Heart right ventricle (tissue), 16 donors: ENCODE measurements around the gene KIAA0319L. TPM values are rescaled to one million over a fixed set of nuclear protein-coding genes. Genes with fewer than 3 reads are reported as not detected.

Source experiments
- ATAC-seq, 8 donors: fragments of 200-7000 bp; cut with Tn5 transposase; one replicate each; pipeline ENCODE4 v1.9.1; 2020; ENCODE audit warnings: mild to moderate bottlenecking in 8 of 8, moderate library complexity in 8 of 8, moderate number of reproducible peaks in 1 of 8
- DNase-seq, 2 donors: peaks; one replicate each; pipeline ENCODE4 v3.0.0-alpha.2; 2020
- H3K27ac ChIP-seq, 10 donors: fragments of 200-600 bp; sonication (generic) in 2 of 10; one replicate each; pipeline versions ENCODE4 v1.5.0 to v1.8.0; 2020 to 2022; ENCODE audit warnings: mild to moderate bottlenecking in 3 of 10
- H3K27me3 ChIP-seq, 7 donors: fragments of 200-600 bp; one replicate each; pipeline ENCODE4 v1.8.0; 2021 to 2022; ENCODE audit warnings: mild to moderate bottlenecking in 2 of 7
- H3K36me3 ChIP-seq, 9 donors: fragments of 200-600 bp; sonication (generic) in 1 of 9; one replicate each; pipeline versions ENCODE4 v1.5.0 to v1.8.0; 2020 to 2022; ENCODE audit warnings: mild to moderate bottlenecking in 2 of 9
- H3K4me1 ChIP-seq, 9 donors: fragments of 200-600 bp; sonication (generic) in 1 of 9; one replicate each; pipeline versions ENCODE4 v1.5.0 to v1.8.0; 2020 to 2022; ENCODE audit warnings: mild to moderate bottlenecking in 4 of 9
- H3K4me3 ChIP-seq, 10 donors: fragments of 200-600 bp; sonication (generic) in 2 of 10; one replicate each; pipeline versions ENCODE4 v1.5.0 to v1.8.0; 2020 to 2022; ENCODE audit warnings: mild to moderate bottlenecking in 7 of 10, moderate library complexity in 2 of 10
- H3K9me3 ChIP-seq, 11 donors: fragments of 200-600 bp in 10 of 11; sonication (generic) in 2 of 11; one replicate each; pipeline versions ENCODE4 v1.5.0 to v1.8.0; 2013 to 2022; ENCODE audit warnings: mild to moderate bottlenecking in 2 of 11, control low read depth in 1 of 11, moderate library complexity in 1 of 11
- CTCF ChIP-seq, 9 donors: fragments of 200-600 bp; sonication (generic) in 2 of 9; IDR thresholded peaks; one replicate each; pipeline versions ENCODE4 v1.5.0 to v1.8.0; 2021 to 2022; ENCODE audit warnings: antibody characterized with exemption in 9 of 9, mild to moderate bottlenecking in 5 of 9, moderate library complexity in 1 of 9
- WGBS, 2 donors: extraction: QIAGEN DNeasy Blood & Tissue Kit; methylation state at CpG; one replicate each; pipeline ENCODE4 v1.1.7; 2013; ENCODE audit warnings: inconsistent platforms in 1 of 2; 5-methylcytosine and 5-hydroxymethylcytosine counted together
- intact Hi-C, 10 donors: fragments of 100-400 bp; cut with DNase I; formaldehyde crosslinking; loops; one replicate each; pipeline versions ENCODE4 v1.11.1 to v1.14.2; 2022
- polyA plus RNA-seq, 2 donors: library from polyadenylated mRNA; stranded (reverse); fragments of 200-250 nt; gene quantifications; one replicate each; pipeline ENCODE4 v1.2.3, GENCODE V29; 2013
- total RNA-seq, 10 donors: library from RNA; stranded (reverse); fragmentation: NEBNext Ultra II Directional in 3 of 10; extraction: Animal tissue kit (Norgen Biotek cat#: 25700) in 3 of 10; gene quantifications; one replicate each; pipeline versions ENCODE4 v1.2.1 to v1.2.4, GENCODE V29; 2021 to 2023
- donor health status: Arrhythmogenic right ventricular cardiomyopathy.
- donor health status: ischemic (EF 13 %, LVEDD 7.1; RV severe dilation, severe dysfunction).
- donor health status: healthy with polysubstance abuse.
- donor health status: DM: no; HTN: yes; CAD: no.
- donor health status: DM: no; HTN: no; CAD: no.
- donor health status: ischemic (EF 25% LVEDD 6.9; RV normal size, moderate dysfunction).
- donor health status: ischemic (EF 25% LVEDD 5.7; RV mildly dilated, moderate dysfunction).
- donor health status: healthy.
- donor health status: DM: yes; HTN: yes; CAD: no.
- donor health status: Ischemic cardiomyopathy.
- donor health status: ischemic (EF 35%, LVEDD 5.7; RV mildly dilated, moderate dysfunction).
- donor health status: nonischemic (EF 11% LVEDD 7.7; RV severe dilation, severe dysfunction).
- donor health status: DM: yes; HTN: yes; CAD: no.
- donor health status: PGD.
- donor health status: ischemic (EF 29% LVEDD 5.4; RV normal size, mild dysfunction).
- donor health status: nonischemic (EF 23%, LVEDD 6.1; RV moderate dilation, normal function).

The KIAA0319L gene
- total and polyA plus RNA-seq, 12 donors, result 26.0 to 84.3 (median 74.9) TPM

GRCh38 chr1:35433714-35434113, 123.5 kb downstream of the KIAA0319L start:
- H3K4me1 ChIP-seq, result peaks cover 0 to 4% (median 0%) of the 10 kb centered on the region in 9 donors
- peaks cover 0 to 81% (median 40%) of the 10 kb centered on the region in 9 donors for H3K36me3 ChIP-seq
- ATAC-seq (peak in 1 of 8 donors; percentile 13), DNase-seq (no peak)
- TF ChIP-seq CTCF (IDR thresholded peaks at IDR 0.05), result no peak
- intact Hi-C loops, result no loop called here
- H3K27me3 ChIP-seq, result no peaks in the 10 kb centered on the region
- H3K27ac ChIP-seq, result no peak overlapping the region
- no peaks in the 10 kb centered on the region for H3K9me3 ChIP-seq
- H3K4me3 ChIP-seq, result no peak overlapping the region
- WGBS, 2 donors, result 85 to 86% methylated on average over 14 of the region's 15 CpGs

- H3K27me3 ChIP-seq, result no peaks in the 10 kb centered on the region
- intact Hi-C loops, result no loop called here
- no peak overlapping the region for H3K27ac ChIP-seq
- 92% methylated on average over 10 of the region's 10 CpGs for WGBS, 2 donors
- no peak for TF ChIP-seq CTCF (IDR thresholded peaks at IDR 0.05)
- H3K4me3 ChIP-seq, result no peak overlapping the region
- peaks cover 0 to 4% (median 0%) of the 10 kb centered on the region in 9 donors for H3K4me1 ChIP-seq
- ATAC-seq (no peak), DNase-seq (no peak)
- H3K36me3 ChIP-seq, result peaks cover 0 to 72% (median 34%) of the 10 kb centered on the region in 9 donors
- no peaks in the 10 kb centered on the region for H3K9me3 ChIP-seq
Observed at GRCh38 chr1:35432231-35432630, 125.0 kb downstream of the KIAA0319L start.

- ATAC-seq, result no peak
- Histone ChIP-seq H3K4me3 (no peak overlapping the region), H3K36me3 (peaks cover 0 to 68% (median 26%) of the 10 kb centered on the region in 9 donors), H3K4me1 (peaks cover 0 to 4% (median 0%) of the 10 kb centered on the region in 9 donors), H3K27ac (no peak overlapping the region), H3K27me3 (no peaks in the 10 kb centered on the region), H3K9me3 (no peaks in the 10 kb centered on the region)
- TF ChIP-seq CTCF (IDR thresholded peaks at IDR 0.05), result no peak
- DNase-seq, result no peak
- 76 to 77% methylated on average over 7 of the region's 7 CpGs for WGBS, 2 donors
- intact Hi-C loops, result no loop called here
Observed at GRCh38 chr1:35431173-35431599, 126.0 kb downstream of the KIAA0319L start.

GRCh38 chr1:35430762-35431161, 126.4 kb downstream of the KIAA0319L start:
- no peak for TF ChIP-seq CTCF (IDR thresholded peaks at IDR 0.05)
- H3K4me3 ChIP-seq, result no peak overlapping the region
- 93 to 95% methylated on average over 4 of the region's 4 CpGs for WGBS, 2 donors
- DNase-seq, result no peak
- no peak overlapping the region for H3K27ac ChIP-seq
- no peak for ATAC-seq
- H3K36me3 ChIP-seq, result peaks cover 0 to 64% (median 22%) of the 10 kb centered on the region in 9 donors
- no peaks in the 10 kb centered on the region for H3K9me3 ChIP-seq
- H3K27me3 ChIP-seq, result no peaks in the 10 kb centered on the region
- H3K4me1 ChIP-seq, result peaks cover 0 to 8% (median 0%) of the 10 kb centered on the region in 9 donors
- intact Hi-C loops, result no loop called here
